HEK293T (cell line): ENCODE results near the gene OGA.
"Not testable (repeated sequence)": the region's sequence is repeated elsewhere in the genome, so short reads cannot be mapped to it uniquely, and the experiment has no call there.

Experiments
- CTCF ChIA-PET: fragments of 350-600 bp; formaldehyde crosslinking; extraction: SDS; loops from one replicate; lab custom pipeline; 2021; ENCODE audit warnings: antibody characterized with exemption, inconsistent platforms; lab: Yijun Ruan, JAX
- POLR2A ChIA-PET: fragments of 350-600 bp; formaldehyde crosslinking; extraction: SDS; loops from one replicate; lab custom pipeline; 2020; ENCODE audit warnings: antibody characterized with exemption, inconsistent platforms; lab: Yijun Ruan, JAX
- DNase-seq: peaks from one replicate; pipeline ENCODE4 v3.0.0; 2012; ENCODE audit warnings: mixed read lengths; ENCODE audit errors: extremely low spot score
- ARNT ChIP-seq: fragments of 450-650 bp; IDR thresholded peaks from 2 replicates; pipeline ENCODE4 v1.6.1; 2017; ENCODE audit warnings: mild to moderate bottlenecking
- BHLHE40 ChIP-seq: fragments of 450-650 bp; IDR thresholded peaks from 2 replicates; pipeline ENCODE4 v1.6.1; 2016; ENCODE audit warnings: mild to moderate bottlenecking, moderate library complexity, borderline replicate concordance
- CTBP1 ChIP-seq: fragments of 450-650 bp; IDR thresholded peaks from 2 replicates; pipeline ENCODE4 v1.6.1; 2016; ENCODE audit warnings: borderline replicate concordance
- ELF4 ChIP-seq: fragments of 450-650 bp; IDR thresholded peaks from 2 replicates; pipeline ENCODE4 v1.6.1; 2017; ENCODE audit warnings: antibody characterized with exemption
- FOXA1 ChIP-seq: fragments of 450-650 bp; IDR thresholded peaks from 2 replicates; pipeline ENCODE4 v1.6.1; 2016; ENCODE audit warnings: mild to moderate bottlenecking
- FOXK2 ChIP-seq: fragments of 450-650 bp; IDR thresholded peaks from 2 replicates; pipeline ENCODE4 v1.6.1; 2016; ENCODE audit warnings: mild to moderate bottlenecking
- FOXM1 ChIP-seq: fragments of 450-650 bp; IDR thresholded peaks from 2 replicates; pipeline ENCODE4 v1.6.1; 2017; ENCODE audit warnings: mild to moderate bottlenecking, borderline replicate concordance
- HDGF ChIP-seq: fragments of 450-650 bp; IDR thresholded peaks from 2 replicates; pipeline ENCODE4 v1.6.1; 2017; ENCODE audit warnings: antibody characterized with exemption, borderline replicate concordance
- L3MBTL2 ChIP-seq: fragments of 450-650 bp; conservative IDR thresholded peaks from 2 replicates; pipeline ENCODE4 v1.6.1; 2016; ENCODE audit warnings: mild to moderate bottlenecking
- LEF1 ChIP-seq: fragments of 450-650 bp; IDR thresholded peaks from 2 replicates; pipeline ENCODE4 v1.6.1; 2017; ENCODE audit warnings: mild to moderate bottlenecking, borderline replicate concordance
- NFRKB ChIP-seq: fragments of 450-650 bp; IDR thresholded peaks from 2 replicates; pipeline ENCODE4 v1.6.1; 2016; ENCODE audit warnings: mild to moderate bottlenecking, moderate library complexity
- SP1 ChIP-seq: fragments of 450-650 bp; IDR thresholded peaks from 2 replicates; pipeline ENCODE4 v1.6.1; 2017
- SUZ12 ChIP-seq: fragments of 450-650 bp; IDR thresholded peaks from 2 replicates; pipeline ENCODE4 v1.6.1; 2016; ENCODE audit warnings: mild to moderate bottlenecking
- TARDBP ChIP-seq: fragments of 450-650 bp; IDR thresholded peaks from 2 replicates; pipeline ENCODE4 v1.6.1; 2016
- ZNF384 ChIP-seq: fragments of 450-650 bp; IDR thresholded peaks from 2 replicates; pipeline ENCODE4 v1.6.1; 2016
- TF ChIP-seq, protein P1 (sequence below): fragments of 450-650 bp; IDR thresholded peaks from 2 replicates; pipeline ENCODE4 v1.6.1; 2016

OGA gene

DNA sequence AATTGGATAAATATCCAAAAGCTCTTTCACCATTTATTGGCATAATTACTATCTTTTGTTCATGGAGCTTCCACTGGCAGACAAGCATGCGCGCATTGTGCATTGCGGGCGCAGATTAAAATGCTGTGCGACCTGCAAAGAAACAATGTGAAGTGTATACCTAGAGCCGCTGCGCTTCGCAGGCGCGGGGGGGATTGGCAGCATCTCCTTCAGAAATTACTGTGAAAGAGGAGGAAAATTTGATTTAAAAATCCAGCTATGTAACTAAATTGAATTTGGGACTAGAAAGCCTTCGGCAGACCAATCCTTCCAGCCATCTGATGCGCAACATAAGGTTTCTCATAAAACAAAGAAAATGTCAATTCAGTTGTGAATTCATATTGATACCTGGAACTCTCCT lies 24.7 kb downstream of the OGA start:
- DNase-seq: no peak
- POLR2A ChIA-PET: interaction anchor here (1.0 kb wide), 1 partner anchor 25 kb away, joined by 3 read pairs; the partner anchor contains the start of gene OGA
- TF ChIP-seq HDGF (no peak), FOXA1 (no peak), BHLHE40 (no peak), ZNF384 (no peak), NFRKB (no peak), SP1 (no peak), ARNT (no peak), TARDBP (no peak), FOXM1 (no peak), ELF4 (no peak), SUZ12 (no peak), CTBP1 (no peak), LEF1 (no peak)
- TF ChIP-seq, protein P1, sequence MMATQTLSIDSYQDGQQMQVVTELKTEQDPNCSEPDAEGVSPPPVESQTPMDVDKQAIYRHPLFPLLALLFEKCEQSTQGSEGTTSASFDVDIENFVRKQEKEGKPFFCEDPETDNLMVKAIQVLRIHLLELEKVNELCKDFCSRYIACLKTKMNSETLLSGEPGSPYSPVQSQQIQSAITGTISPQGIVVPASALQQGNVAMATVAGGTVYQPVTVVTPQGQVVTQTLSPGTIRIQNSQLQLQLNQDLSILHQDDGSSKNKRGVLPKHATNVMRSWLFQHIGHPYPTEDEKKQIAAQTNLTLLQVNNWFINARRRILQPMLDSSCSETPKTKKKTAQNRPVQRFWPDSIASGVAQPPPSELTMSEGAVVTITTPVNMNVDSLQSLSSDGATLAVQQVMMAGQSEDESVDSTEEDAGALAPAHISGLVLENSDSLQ: no peak
- CTCF ChIA-PET: no interaction called here

DNA sequence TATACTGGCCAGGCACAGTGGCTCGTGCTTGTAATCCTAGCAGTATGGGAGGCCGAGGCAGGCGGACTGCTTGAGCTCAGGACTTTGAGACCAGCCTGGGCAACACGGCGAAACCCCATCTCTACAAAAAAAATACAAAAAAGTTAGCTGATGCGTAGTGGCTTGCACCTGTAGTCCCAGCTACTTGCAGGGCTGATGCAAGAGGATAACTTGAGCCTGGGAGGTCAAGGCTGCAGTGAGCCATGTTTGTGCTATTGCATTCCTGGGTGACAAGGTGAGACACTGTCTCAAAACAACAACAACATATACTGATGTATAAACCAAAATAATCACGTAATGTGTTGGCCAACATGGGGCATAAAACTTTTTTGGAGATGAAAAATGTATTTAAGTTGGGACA lies 28.6 kb downstream of the OGA start:
- TF ChIP-seq FOXM1 (no peak), SP1 (no peak), NFRKB (no peak), HDGF (no peak), ELF4 (no peak)
- ChIA-PET CTCF (no interaction called here), POLR2A (no interaction called here)
- no peak for DNase-seq

DNA sequence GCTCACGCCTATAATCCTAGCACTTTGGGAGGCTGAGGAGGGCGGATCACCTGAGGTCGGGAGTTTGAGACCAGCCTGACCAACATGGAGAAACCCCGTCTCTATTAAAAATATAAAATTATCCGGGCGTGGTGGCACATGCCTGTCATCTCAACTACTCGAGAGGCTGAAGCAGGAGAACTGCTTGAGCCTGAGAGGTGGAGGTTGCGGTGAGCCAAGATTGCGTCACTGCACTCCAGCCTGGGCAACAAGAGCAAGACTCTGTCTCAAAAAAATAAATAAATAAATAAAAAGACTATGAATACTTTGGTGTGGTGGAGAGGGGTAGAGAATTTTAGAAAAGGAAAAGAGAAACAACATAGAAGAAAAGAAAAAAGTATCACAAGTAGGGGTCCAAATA lies 29.0 kb downstream of the OGA start:
- POLR2A ChIA-PET, DNase-seq, CTCF ChIA-PET: not testable (repeated sequence)

DNA sequence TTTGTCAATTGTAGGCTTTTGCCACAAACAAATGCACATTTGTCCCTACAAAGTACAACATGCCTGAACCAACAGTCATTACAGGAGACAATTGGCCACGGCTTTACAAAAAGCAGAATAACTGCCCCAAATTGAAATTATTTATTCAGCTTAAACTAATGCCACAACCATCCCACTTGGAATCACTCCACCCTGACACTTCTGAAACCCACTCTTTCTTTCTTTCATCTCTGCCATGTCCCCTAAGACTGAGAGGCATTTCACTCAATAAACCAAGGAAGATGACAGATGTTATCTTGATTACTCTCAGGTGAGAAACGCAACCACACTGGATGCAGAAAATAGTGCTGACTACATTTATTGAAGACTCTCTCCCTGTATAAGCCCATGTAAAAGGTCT lies 32.4 kb downstream of the OGA start:
- TF ChIP-seq HDGF (no peak), SP1 (no peak), SUZ12 (no peak), TARDBP (no peak), FOXM1 (no peak)
- POLR2A ChIA-PET: no interaction called here
- CTCF ChIA-PET: no interaction called here

DNA sequence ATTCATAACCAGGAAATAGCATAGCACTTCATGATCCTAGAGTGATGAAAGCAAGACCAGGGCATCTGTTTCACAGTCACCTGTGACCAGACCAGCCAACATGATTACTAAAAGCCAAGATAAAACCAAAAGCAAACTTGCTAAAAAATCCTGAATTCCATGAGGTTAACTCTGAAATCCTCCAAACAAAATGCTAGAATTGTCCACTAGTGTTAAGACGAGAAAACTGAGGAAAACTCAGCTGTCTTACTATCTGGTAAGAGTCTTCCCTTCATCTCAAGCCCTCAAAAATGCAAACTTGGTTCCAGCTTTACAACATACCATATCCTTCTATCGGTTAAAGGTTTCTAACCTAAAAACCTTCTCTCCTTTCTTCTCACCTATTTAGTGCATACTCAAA lies 33.7 kb downstream of the OGA start:
- DNase-seq: no peak
- TF ChIP-seq ZNF384 (no peak), FOXK2 (no peak), BHLHE40 (no peak), NFRKB (no peak), LEF1 (no peak), FOXA1 (no peak), SUZ12 (no peak), FOXM1 (no peak), CTBP1 (no peak), L3MBTL2 (no peak), SP1 (no peak)
- ChIA-PET CTCF (interaction anchor here (0.7 to 2.3 kb wide), 2 partner anchors 181 to 182 kb away, joined by 3 to 16 read pairs; no protein-coding TSS in a partner anchor), POLR2A (interaction anchor here (1.6 to 2.7 kb wide), 2 partner anchors 34 to 182 kb away, joined by 9 to 24 read pairs; partner anchors contain the start of gene OGA)

More for the DNA sequence above, 32.4 kb downstream of the OGA start:
- no peak for DNase-seq

DNA sequence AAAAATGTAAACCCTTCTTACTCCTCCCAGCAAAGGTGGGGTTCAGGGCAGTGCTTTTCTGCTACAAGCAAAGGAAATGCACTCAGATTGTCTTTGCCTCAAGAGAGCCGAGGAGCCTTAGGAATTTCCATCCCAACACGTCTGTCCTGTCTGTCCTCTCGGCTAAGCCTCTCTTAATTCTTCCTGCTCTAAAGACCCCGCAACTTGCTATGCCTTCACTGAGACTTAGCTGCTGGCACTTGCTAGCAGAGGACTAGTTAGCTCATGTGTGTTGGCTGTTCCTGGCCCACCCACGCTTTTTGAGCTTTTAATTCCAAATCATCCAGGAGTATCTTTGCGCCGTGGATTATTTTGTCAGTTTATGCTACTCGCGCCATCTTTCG lies 34.5 kb downstream of the OGA start:
- POLR2A ChIA-PET: interaction anchor here (1.1 to 2.7 kb wide), 4 partner anchors 9 to 181 kb away, joined by 3 to 24 read pairs (median 6); partner anchors contain the start of gene OGA
- DNase-seq: peak; percentile 32

DNA sequence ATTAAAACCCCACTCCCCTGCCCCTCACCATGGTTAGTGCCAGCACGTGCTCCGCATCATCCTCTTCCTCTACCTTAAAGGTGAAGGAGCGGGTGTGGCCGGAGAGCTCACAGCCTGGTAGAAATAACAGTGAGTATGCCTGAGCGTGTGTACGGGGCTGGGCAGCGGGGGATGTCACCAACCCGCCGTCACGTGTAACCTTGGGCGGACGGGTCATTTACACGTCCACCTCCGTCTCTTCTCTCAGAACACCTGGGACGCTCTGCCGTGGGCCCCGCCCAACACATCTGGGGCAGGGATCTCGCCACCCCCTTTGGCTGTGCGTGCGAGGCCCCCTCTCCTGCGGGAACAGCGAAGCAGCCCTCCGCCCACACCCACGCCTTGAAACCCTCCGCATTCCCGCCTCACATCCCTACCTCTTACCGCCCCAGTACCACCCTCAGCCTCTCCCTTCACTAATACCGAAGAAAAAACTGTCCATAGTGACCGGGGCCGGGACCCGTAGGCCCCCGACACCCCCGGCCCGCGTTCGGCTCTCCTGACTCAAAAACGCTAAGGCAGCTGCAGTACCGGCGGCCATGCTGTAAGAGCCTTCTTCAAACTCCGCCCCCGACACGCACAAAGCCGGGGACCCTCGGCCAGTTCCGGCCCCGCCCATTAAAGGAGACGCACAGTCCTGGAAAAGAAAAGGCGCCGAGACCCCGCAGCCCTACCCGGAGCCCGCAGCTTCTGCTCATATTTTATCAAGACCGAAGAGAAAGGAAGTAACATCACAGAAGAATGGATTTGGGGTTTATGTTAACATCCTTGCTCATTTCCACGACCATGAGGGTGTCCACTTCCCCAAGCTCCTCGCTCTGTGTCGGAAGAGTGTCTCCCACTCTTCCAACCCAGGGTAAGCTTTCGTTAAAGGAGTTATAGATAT lies 35.2 kb downstream of the OGA start, which contains the start of gene NPM3:
TSS of gene NPM3 (minus strand) at position 636 of the 925 bp plus-strand sequence. CDS start at position 580, 56 bp downstream.
- ChIA-PET CTCF (interaction anchor here (0.7 to 2.3 kb wide), 2 partner anchors 181 to 496 kb away, joined by 3 to 16 read pairs; no protein-coding TSS in a partner anchor), POLR2A (interaction anchor here (1.1 to 2.7 kb wide), 5 partner anchors 9 to 180 kb away, joined by 3 to 24 read pairs (median 6); partner anchors contain the start of gene OGA)

More for the DNA sequence above, 34.5 kb downstream of the OGA start:
- CTCF ChIA-PET: interaction anchor here (2.3 kb wide), 1 partner anchor 182 kb away, joined by 16 read pairs; no protein-coding TSS in a partner anchor
- TF ChIP-seq FOXK2 (no peak), HDGF (no peak), ARNT (no peak), L3MBTL2 (no peak), LEF1 (no peak), BHLHE40 (no peak), ELF4 (no peak), FOXA1 (no peak), SUZ12 (no peak), ZNF384 (no peak)
- TF ChIP-seq, protein P1: no peak

More for the DNA sequence above, 35.2 kb downstream of the OGA start, which contains the start of gene NPM3:
- peak; percentile 92 for DNase-seq
- TF ChIP-seq L3MBTL2 (peak; percentile 39; the same call in 1 of the 2 replicates), TARDBP (no peak)
